Measurements from ENCODE around the gene DNAJC24.
A peak's percentile ranks its signal among the peaks of the same experiment; 100 is the strongest.
"Not testable (repeated sequence)": the region's sequence is repeated elsewhere in the genome, so short reads cannot be mapped to it uniquely, and the experiment has no call there.

The DNAJC24 gene, protein sequence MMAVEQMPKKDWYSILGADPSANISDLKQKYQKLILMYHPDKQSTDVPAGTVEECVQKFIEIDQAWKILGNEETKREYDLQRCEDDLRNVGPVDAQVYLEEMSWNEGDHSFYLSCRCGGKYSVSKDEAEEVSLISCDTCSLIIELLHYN

GRCh38 chr11:31369348-31370329 lies at the start of gene DNAJC24, which contains the start of gene DCDC1:
Gene DNAJC24 (plus strand): TSS chr11:31369860. CDS start chr11:31370749, 889 bp downstream.
Gene DCDC1 (minus strand): TSS chr11:31369739. CDS start chr11:31328280, 41,459 bp downstream.
- peak; percentile 96 for DNase-seq

GRCh38 chr11:31321494-31321893 lies 48.2 kb upstream of the DNAJC24 start:
- not testable (repeated sequence) for DNase-seq

GRCh38 chr11:31323145-31323544 lies 46.5 kb upstream of the DNAJC24 start:
- DNase-seq, result no peak

GRCh38 chr11:31325160-31325559 lies 44.5 kb upstream of the DNAJC24 start:
- DNase-seq, result no peak

DNA sequence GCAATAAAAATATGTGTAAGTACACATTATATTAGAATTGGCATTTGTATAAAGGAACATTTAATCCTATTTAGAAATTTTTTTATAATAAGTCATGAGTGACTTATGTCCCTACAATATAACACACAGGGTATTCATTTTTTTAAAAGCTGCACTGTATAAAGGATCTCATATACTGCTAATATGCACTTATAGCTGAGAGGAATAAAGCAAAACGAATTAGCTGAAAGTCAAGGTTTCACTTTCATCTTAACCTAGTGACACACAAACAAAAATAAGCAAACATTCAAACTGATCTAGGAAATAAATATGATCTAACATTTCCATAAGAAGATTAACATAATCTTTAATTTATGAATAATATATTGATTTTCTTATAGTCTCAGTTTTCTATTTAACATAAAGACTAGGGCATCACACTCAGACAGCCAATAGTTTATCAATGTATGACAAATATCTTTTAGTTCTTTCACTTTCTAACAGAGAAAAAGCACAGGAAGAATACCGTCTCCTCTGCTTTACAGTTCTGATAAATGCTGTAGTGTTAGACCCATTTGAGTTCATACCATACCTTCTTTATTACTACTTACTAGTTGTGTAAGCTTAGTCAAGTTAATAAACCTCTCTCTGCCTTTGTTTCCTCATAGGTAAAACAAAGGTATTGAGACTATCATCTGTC lies 43.1 kb upstream of the DNAJC24 start:
- DNase-seq, result no peak

DNA sequence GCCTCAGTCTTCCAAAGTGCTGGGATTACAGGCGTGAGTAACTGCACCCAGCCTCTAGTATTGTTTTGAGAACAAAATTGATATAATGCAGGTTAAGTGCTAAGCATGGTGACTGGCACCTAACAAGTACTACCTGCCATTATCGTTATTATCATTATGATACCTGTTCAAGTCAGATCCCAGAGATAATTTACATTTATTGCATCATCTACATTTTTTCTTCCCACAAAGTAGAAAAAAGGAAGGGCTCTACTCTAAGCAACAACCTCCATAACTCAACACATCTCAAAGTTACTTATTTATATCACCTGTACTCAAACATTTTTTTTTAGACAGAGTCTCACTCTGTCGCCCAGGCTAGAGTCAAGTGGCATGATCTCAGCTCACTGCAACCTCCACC lies 42.2 kb upstream of the DNAJC24 start:
- no peak for DNase-seq

DNA sequence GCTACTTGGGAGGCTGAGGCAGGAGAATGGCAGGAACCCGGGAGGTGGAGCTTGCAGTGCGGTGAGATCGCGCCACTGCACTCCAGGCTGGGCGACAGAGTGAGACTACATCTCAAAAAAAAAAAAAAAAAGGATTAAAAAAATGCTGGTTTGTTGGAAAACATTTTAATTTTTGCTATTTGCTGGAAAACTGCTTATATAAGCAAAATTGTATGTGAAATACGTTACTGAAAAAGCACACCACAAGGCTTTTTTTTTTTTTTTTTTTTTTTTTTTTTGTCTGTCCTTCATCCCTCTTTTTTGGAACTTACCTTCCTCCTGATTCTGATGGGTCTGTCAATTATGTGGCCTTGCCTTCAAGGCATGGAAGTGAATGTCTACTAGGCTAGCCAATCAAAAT lies 41.0 kb upstream of the DNAJC24 start:
- no peak for DNase-seq

- no peak for DNase-seq
Observed at GRCh38 chr11:31337806-31338205, 31.9 kb upstream of the DNAJC24 start.

DNA sequence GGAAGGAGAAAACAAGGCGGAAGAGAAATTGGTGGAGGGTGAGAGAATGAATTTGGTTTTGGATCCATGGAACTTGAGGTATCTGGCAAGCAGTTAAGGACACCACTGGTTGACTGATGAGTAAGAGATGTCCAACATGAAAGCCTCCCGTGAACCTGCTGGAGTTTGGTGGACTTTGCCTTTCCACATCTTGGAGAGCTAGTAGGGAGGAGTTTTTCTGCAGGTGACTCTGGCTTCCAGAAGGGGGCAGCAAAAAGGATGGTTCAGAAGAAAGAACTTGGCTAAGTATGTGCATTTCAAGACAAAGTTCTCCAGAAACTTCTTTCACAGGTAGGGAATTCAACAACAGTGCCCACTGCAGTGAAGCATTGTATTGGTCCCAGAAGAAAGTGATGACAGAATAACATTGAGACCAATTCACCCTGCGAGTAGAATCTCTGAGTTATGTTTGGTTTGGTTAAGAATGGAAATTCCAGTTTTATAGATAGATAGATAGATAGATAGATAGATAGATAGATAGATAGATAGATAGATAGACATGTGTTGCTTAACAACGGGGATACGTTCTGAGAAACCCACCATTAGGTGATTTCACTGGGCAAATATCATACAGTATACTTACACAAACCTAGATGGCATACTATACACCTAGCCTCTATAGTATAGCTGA lies 28.6 kb upstream of the DNAJC24 start:
- no peak for DNase-seq

GRCh38 chr11:31351168-31351567 lies 18.5 kb upstream of the DNAJC24 start:
- no peak for DNase-seq

DNA sequence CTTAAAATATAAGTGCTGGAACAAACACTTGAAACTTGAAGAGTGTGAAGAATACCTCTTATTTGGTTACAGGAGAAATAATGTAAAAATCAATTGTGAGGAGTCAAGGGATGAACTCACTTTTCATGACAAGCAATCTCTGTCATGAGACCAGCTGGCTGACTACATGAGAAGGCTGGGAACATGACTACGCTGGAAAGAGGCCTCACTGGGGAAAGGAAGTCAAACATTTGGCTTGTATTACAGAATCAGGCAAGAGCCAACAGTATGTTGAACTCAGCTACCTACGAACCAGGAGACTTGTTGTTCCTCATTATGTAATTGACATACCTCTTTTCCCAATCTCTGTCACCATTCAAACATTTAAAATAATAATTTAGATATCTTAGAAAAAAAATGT lies 14.5 kb upstream of the DNAJC24 start:
- no peak for DNase-seq

GRCh38 chr11:31355817-31356216 lies 13.8 kb upstream of the DNAJC24 start:
- no peak for DNase-seq

- no peak for DNase-seq
Observed at GRCh38 chr11:31361743-31362142, 7.9 kb upstream of the DNAJC24 start.

DNA sequence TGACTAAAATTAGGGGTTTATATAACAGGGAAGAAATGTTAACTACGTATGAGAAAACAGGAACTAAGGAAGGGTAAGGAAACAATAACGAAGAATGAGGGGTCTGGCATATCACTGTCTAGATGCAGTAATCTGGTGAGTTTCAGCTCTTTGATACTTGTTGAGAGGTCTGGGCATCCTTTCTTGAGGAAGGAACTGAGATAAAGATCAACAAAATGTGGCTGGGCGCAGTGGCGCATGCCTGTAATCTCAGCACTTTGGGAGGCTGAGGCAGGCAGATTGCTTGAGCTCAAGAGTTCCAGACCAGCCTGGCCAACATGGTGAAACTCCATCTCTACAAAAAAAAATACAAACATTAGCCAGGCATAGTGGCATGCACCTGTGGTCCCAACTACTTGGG lies 2.9 kb upstream of the DNAJC24 start:
- no peak for DNase-seq

DNA sequence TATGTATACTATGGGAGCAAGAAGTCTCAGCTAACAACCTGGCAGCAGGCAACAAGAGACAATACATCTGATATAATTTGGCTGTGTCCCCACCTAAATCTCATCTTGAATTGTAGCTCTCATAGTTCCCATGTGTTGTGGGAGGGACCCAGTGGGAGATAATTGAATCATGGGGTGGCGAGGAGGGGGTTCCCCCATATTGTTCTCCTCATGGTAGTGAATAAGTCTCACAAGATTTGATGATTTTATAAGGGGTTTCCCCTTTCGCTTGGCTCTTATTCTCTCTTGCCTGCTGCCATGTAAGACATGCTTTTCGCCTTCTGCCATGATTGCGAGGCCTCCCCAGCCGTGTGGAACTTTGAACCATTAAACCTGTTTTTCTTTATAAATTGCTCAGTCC lies 6.2 kb downstream of the DNAJC24 start:
- DNase-seq, result no peak

- no peak for DNase-seq
Observed at GRCh38 chr11:31383116-31383515, 13.5 kb downstream of the DNAJC24 start.

- no peak for DNase-seq
Observed at GRCh38 chr11:31387379-31387778, 17.7 kb downstream of the DNAJC24 start.

DNA sequence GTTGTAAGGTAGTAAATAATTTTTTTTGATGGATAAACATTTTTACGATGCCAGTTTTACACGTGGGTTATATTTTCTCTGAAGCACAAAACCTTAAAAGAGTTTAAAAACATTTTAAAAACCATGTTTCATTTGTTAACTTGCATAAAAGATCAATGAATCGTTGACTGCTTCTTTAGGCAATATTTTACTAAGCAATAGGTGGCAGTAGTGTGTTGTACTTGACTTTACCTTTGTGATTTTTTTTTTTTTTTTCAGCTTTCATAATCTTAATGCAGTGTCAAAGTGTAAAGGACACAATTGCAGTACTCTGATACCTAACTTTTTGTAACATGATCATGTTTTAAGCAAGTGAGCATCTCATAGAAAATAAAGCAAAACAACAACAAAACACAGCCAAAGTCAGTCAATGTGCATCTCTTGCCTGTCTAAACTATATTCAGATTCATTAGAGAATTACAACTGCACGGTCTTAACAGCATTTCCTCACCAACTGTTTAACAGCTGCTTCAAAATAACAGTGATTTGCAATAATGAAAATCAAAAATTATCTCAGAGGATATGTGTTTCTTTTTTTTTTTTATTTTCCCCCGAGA lies 27.7 kb downstream of the DNAJC24 start:
- peak; percentile 73 for DNase-seq

GRCh38 chr11:31404614-31405013 lies 35.0 kb downstream of the DNAJC24 start:
- DNase-seq, result no peak

GRCh38 chr11:31408201-31408600 lies 38.5 kb downstream of the DNAJC24 start:
- DNase-seq, result no peak

- DNase-seq, result no peak
Observed at GRCh38 chr11:31412946-31413345, 43.3 kb downstream of the DNAJC24 start.

- DNase-seq, result no peak
Observed at GRCh38 chr11:31414338-31414737, 44.7 kb downstream of the DNAJC24 start.

GRCh38 chr11:31415435-31415834 lies 45.8 kb downstream of the DNAJC24 start:
- DNase-seq, result no peak

Measured in NCI-H1694 (cell line).